IMR-90 (cell line): Measurements from ENCODE around the gene SRBD1. TPM values are rescaled to one million over a fixed set of nuclear protein-coding genes. Genes with fewer than 3 reads are reported as not detected.

Experiments
- ATAC-seq: fragments of 200-7000 bp; cut with Tn5 transposase; 2 replicates; pipeline ENCODE4 v1.9.1; 2020; ENCODE audit warnings: low read depth, mild to moderate bottlenecking, moderate library complexity
- BruUV-seq: library from RNA; stranded (reverse); fragments of 400-500 nt; replicated peaks from 2 replicates; lab custom pipeline; 2021; lab: Mats Ljungman, UMichigan
- CTCF ChIA-PET: fragments of 300-600 bp; formaldehyde crosslinking; extraction: SDS; loops from one replicate; lab custom pipeline; 2021; ENCODE audit warnings: antibody characterized with exemption; lab: Yijun Ruan, JAX
- POLR2A ChIA-PET: fragments of 300-600 bp; sonication (Branson Sonifier 250); formaldehyde crosslinking; loops from one replicate; lab custom pipeline; 2022; ENCODE audit warnings: antibody characterized with exemption; ENCODE audit not compliant: unreplicated experiment; lab: Charles Lee
- DNase-seq: peaks from one replicate; pipeline ENCODE4 v3.0.0; 2013
- H2AFZ ChIP-seq: replicated peaks from 2 replicates; pipeline ENCODE3; 2013; ENCODE audit warnings: low read length, mild to moderate bottlenecking; ENCODE audit not compliant: poor library complexity
- H2AK5ac ChIP-seq: 2 replicates; pipeline ENCODE4 v1.6.1; 2013; ENCODE audit warnings: low read depth, low read length, inconsistent platforms
- H2AK9ac ChIP-seq: replicated peaks from 2 replicates; pipeline ENCODE3; 2013; ENCODE audit warnings: mild to moderate bottlenecking, low read depth, low read length, moderate library complexity; ENCODE audit not compliant: poor library complexity
- H2BK120ac ChIP-seq: 2 replicates; pipeline ENCODE4 v1.6.1; 2013; ENCODE audit warnings: low read depth, low read length, inconsistent platforms
- H2BK15ac ChIP-seq: 3 replicates; pipeline ENCODE4 v1.6.1; 2013; ENCODE audit warnings: low read depth, low read length, inconsistent platforms
- H2BK20ac ChIP-seq: 2 replicates; pipeline ENCODE4 v1.6.1; 2013; ENCODE audit warnings: low read depth, mild to moderate bottlenecking, inconsistent platforms, low read length, moderate library complexity
- H2BK5ac ChIP-seq: 2 replicates; pipeline ENCODE4 v1.6.1; 2013; ENCODE audit warnings: mild to moderate bottlenecking, low read depth, low read length, inconsistent platforms; ENCODE audit not compliant: poor library complexity, severe bottlenecking
- H3K14ac ChIP-seq: replicated peaks from 2 replicates; pipeline ENCODE4 v1.6.1; 2013; ENCODE audit warnings: low read depth, low read length, inconsistent platforms
- H3K18ac ChIP-seq: 2 replicates; pipeline ENCODE4 v1.6.1; 2013; ENCODE audit warnings: low read depth, low read length, control low read depth
- H3K23ac ChIP-seq: 2 replicates; pipeline ENCODE4 v1.6.1; 2013; ENCODE audit warnings: low read depth, low read length, inconsistent platforms
- H3K27ac ChIP-seq: 2 replicates; pipeline ENCODE4 v1.5.1; 2013; ENCODE audit warnings: mild to moderate bottlenecking, control low read depth, low read length; ENCODE audit not compliant: insufficient read depth
- H3K27me3 ChIP-seq: 2 replicates; pipeline ENCODE4 v1.6.1; 2013; ENCODE audit warnings: low read length; ENCODE audit not compliant: control insufficient read depth, insufficient read depth
- H3K36me3 ChIP-seq: 2 replicates; pipeline ENCODE4 v1.6.1; 2013; ENCODE audit warnings: low read length, mixed read lengths; ENCODE audit not compliant: control insufficient read depth, insufficient read depth
- H3K4ac ChIP-seq: 2 replicates; pipeline ENCODE4 v1.6.1; 2013; ENCODE audit warnings: low read depth, low read length, inconsistent platforms
- H3K4me1 ChIP-seq: 2 replicates; pipeline ENCODE4 v1.6.1; 2013; ENCODE audit warnings: low read length, mixed read lengths; ENCODE audit not compliant: control insufficient read depth, insufficient read depth
- H3K4me2 ChIP-seq: 2 replicates; pipeline ENCODE4 v1.6.1; 2013; ENCODE audit warnings: low read depth, mild to moderate bottlenecking, control low read depth, low read length, moderate library complexity
- H3K4me3 ChIP-seq: 2 replicates; pipeline ENCODE4 v1.5.1; 2013; ENCODE audit warnings: low read depth, mild to moderate bottlenecking, control low read depth, low read length, moderate library complexity; ENCODE audit not compliant: insufficient read depth
- H3K56ac ChIP-seq: 2 replicates; pipeline ENCODE4 v1.6.1; 2013; ENCODE audit warnings: low read length, inconsistent platforms; ENCODE audit not compliant: insufficient read depth; ENCODE audit errors: extremely low read depth
- H3K79me1 ChIP-seq, 2 experiments: 2 replicates each; pipeline ENCODE4 v1.6.1; 2013; ENCODE audit warnings: low read length in 2 of 2, inconsistent platforms in 1 of 2, low read depth in 1 of 2
- H3K9ac ChIP-seq: 2 replicates; pipeline ENCODE4 v1.6.1; 2013; ENCODE audit warnings: low read depth, low read length, control low read depth
- H3K9me1 ChIP-seq: 2 replicates; pipeline ENCODE4 v1.6.1; 2013; ENCODE audit warnings: low read length, inconsistent platforms; ENCODE audit not compliant: insufficient read depth
- H3K9me3 ChIP-seq: 2 replicates; pipeline ENCODE4 v1.6.1; 2013; ENCODE audit warnings: low read length; ENCODE audit not compliant: control insufficient read depth, insufficient read depth
- H4K20me1 ChIP-seq: 2 replicates; pipeline ENCODE4 v1.6.1; 2013; ENCODE audit warnings: low read length, inconsistent platforms; ENCODE audit not compliant: insufficient read depth
- H4K5ac ChIP-seq: 2 replicates; pipeline ENCODE4 v1.6.1; 2013; ENCODE audit warnings: mild to moderate bottlenecking, low read depth, low read length, control low read depth
- H4K8ac ChIP-seq, 2 experiments: 2 replicates each; pipeline ENCODE4 v1.6.1; 2013; ENCODE audit warnings: low read depth in 2 of 2, low read length in 2 of 2, control low read depth in 1 of 2, inconsistent platforms in 1 of 2
- H4K91ac ChIP-seq: 2 replicates; pipeline ENCODE4 v1.6.1; 2013; ENCODE audit warnings: low read depth, low read length, inconsistent platforms; ENCODE audit not compliant: insufficient read depth
- BHLHE40 ChIP-seq: fragments of 150-350 bp; IDR thresholded peaks from 2 replicates; pipeline ENCODE4 v1.6.1; 2016; ENCODE audit warnings: mild to moderate bottlenecking, low read depth, low read length
- CHD1 ChIP-seq: IDR thresholded peaks from 2 replicates; pipeline ENCODE4 v1.6.1; 2012; ENCODE audit warnings: low read depth, low read length, improper control_type of control experiment
- FOS ChIP-seq: fragments of 150-350 bp; IDR thresholded peaks from 2 replicates; pipeline ENCODE4 v1.6.1; 2016; ENCODE audit warnings: low read depth, low read length
- MAFK ChIP-seq: IDR thresholded peaks from 2 replicates; pipeline ENCODE4 v1.6.1; 2012; ENCODE audit warnings: low read depth, low read length, improper control_type of control experiment
- MAZ ChIP-seq: IDR thresholded peaks from 2 replicates; pipeline ENCODE4 v1.6.1; 2012; ENCODE audit warnings: low read depth, mild to moderate bottlenecking, low read length, improper control_type of control experiment, moderate library complexity, borderline replicate concordance
- MXI1 ChIP-seq: IDR thresholded peaks from 2 replicates; pipeline ENCODE4 v1.6.1; 2012; ENCODE audit warnings: low read depth, mild to moderate bottlenecking, low read length, moderate library complexity, borderline replicate concordance
- POLR2A ChIP-seq: IDR thresholded peaks from 2 replicates; pipeline ENCODE4 v1.6.1; 2012; ENCODE audit warnings: mild to moderate bottlenecking, low read depth, low read length
- RAD21 ChIP-seq: IDR thresholded peaks from 2 replicates; pipeline ENCODE4 v1.6.1; 2012; ENCODE audit warnings: low read length, improper control_type of control experiment
- RCOR1 ChIP-seq: IDR thresholded peaks from 2 replicates; pipeline ENCODE4 v1.6.1; 2012; ENCODE audit warnings: mild to moderate bottlenecking, low read length, improper control_type of control experiment; ENCODE audit not compliant: insufficient replicate concordance
- SMC3 ChIP-seq: fragments of 150-350 bp; IDR thresholded peaks from 2 replicates; pipeline ENCODE4 v1.6.1; 2016; ENCODE audit warnings: low read depth, mild to moderate bottlenecking, antibody characterized with exemption, low read length, moderate library complexity
- dilution Hi-C: fragments of 300-500 bp; cut with HindIII; formaldehyde crosslinking; loops from one replicate; pipeline ENCODE4 v1.14.3; 2018; ENCODE audit warnings: low sequenced_read_pairs; ENCODE audit not compliant: unreplicated experiment
- in situ Hi-C: fragments of 300-500 bp; cut with MboI; formaldehyde crosslinking; loops from 3 replicates; pipeline ENCODE4 v1.14.3; 2019; ENCODE audit warnings: low sequenced_read_pairs, inconsistent platforms, mixed read lengths
- intact Hi-C: fragments of 100-400 bp; cut with micrococcal nuclease; formaldehyde crosslinking; loops from 2 replicates; pipeline ENCODE4 v1.10.0; 2022
- polyA plus RNA-seq, 3 experiments: library from polyadenylated mRNA; depleted of rRNA; stranded (reverse); fragments of >200 nt; gene quantifications; 2 replicates each; pipeline ENCODE4 v1.2.3, GENCODE V29; 2012; ENCODE audit warnings: low replicate concordance in 1 of 3
- total RNA-seq: library from RNA; depleted of rRNA; stranded (reverse); fragments of >200 nt; gene quantifications from 2 replicates; pipeline ENCODE4 v1.2.3, GENCODE V29; 2012
- TF ChIP-seq, protein P1 (sequence below): fragments of 150-350 bp; IDR thresholded peaks from 2 replicates; pipeline ENCODE4 v1.6.1; 2016; ENCODE audit warnings: low read depth, mild to moderate bottlenecking, low read length, moderate library complexity, borderline replicate concordance
- TF ChIP-seq, protein P2 (sequence below): fragments of 150-350 bp; IDR thresholded peaks from 2 replicates; pipeline ENCODE4 v1.6.1; 2017; ENCODE audit warnings: mild to moderate bottlenecking, antibody characterized with exemption, low read length, low read depth
- TF ChIP-seq, protein P3 (sequence below): conservative IDR thresholded peaks from 2 replicates; pipeline ENCODE4 v1.5.1; 2012; ENCODE audit warnings: mild to moderate bottlenecking, low read depth, low read length, improper control_type of control experiment

The SRBD1 gene
- total and polyA plus RNA-seq, 2 of the 4 experiments (the other 2 are of a cell fraction), result 3.5 to 14.7 TPM

DNA sequence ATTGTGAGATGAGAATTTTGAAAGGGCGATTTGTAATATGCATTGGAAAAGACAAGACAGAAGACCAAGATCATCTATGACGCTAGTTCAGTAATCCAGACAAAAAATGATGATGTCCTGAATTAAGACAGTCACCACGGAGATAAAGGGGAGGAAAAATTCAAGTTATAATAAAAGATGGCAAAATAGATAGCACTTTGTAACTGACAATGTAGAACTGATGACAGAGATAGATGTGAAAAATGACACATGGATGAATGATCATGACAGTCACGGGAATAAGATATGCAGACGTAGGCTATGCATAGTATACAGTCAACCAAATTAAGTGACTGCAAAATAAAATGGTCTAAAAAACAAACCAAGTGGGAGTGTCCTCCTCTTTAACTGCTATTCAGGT is 59.2 kb downstream of the SRBD1 start (continued):
- TF ChIP-seq MAFK (no peak), RAD21 (no peak), FOS (no peak), CHD1 (no peak)
- TF ChIP-seq, protein P1, sequence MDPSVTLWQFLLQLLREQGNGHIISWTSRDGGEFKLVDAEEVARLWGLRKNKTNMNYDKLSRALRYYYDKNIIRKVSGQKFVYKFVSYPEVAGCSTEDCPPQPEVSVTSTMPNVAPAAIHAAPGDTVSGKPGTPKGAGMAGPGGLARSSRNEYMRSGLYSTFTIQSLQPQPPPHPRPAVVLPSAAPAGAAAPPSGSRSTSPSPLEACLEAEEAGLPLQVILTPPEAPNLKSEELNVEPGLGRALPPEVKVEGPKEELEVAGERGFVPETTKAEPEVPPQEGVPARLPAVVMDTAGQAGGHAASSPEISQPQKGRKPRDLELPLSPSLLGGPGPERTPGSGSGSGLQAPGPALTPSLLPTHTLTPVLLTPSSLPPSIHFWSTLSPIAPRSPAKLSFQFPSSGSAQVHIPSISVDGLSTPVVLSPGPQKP, result no peak

DNA sequence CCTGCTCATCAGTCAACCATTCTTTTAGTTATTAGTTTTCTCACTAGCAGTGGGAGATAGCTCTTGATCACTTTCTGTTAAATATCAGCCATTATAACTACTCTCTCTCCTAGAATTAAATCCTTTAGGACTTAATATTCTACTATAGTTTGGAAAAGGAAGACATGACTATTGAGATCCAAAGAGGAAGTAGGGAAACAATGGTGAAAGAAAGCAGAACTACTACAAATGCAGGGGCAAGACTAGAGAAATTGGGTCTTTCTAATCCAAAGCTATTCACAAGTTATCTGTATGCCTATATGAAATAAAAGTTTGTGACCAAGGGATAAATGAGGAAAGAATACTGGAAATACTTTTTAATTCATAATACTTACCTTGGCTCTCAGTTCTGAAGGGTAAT is 65.1 kb downstream of the SRBD1 start:
- Histone ChIP-seq H3K79me1 (no peaks in the 10 kb centered on the region), H3K4me2 (no peak overlapping the region), H3K27ac (no peak overlapping the region), H3K56ac (no peak overlapping the region), H2BK15ac (no peak overlapping the region), H3K27me3 (no peaks in the 10 kb centered on the region), H3K4me3 (no peak overlapping the region), H2BK20ac (no peak overlapping the region), H3K4me1 (no peaks in the 10 kb centered on the region), H3K9me1 (no peaks in the 10 kb centered on the region), H2AFZ (no peak overlapping the region), H4K5ac (no peak overlapping the region), H2BK120ac (no peak overlapping the region), H3K9me3 (peaks cover 4% of the 10 kb centered on the region), H2BK5ac (no peak overlapping the region), H4K20me1 (no peaks in the 10 kb centered on the region), H3K4ac (no peak overlapping the region), H2AK5ac (no peak overlapping the region), H4K91ac (no peak overlapping the region), H2AK9ac (no peak overlapping the region), H3K18ac (no peak overlapping the region), H3K14ac (no peak overlapping the region), H3K9ac (no peak overlapping the region), H4K8ac (no peak overlapping the region), H3K23ac (no peak overlapping the region), H3K36me3 (peaks cover 13% of the 10 kb centered on the region; the same call in 1 of the 2 replicates)
- in situ Hi-C loops, result no loop called here
- dilution Hi-C loops, result no loop called here
- intact Hi-C loops, result no loop called here
- no TSS peak for BruUV-seq
- CTCF ChIA-PET, result no interaction called here
- POLR2A ChIA-PET, result no interaction called here
- ATAC-seq, result no peak
- DNase-seq, result no peak
- TF ChIP-seq, protein P2, sequence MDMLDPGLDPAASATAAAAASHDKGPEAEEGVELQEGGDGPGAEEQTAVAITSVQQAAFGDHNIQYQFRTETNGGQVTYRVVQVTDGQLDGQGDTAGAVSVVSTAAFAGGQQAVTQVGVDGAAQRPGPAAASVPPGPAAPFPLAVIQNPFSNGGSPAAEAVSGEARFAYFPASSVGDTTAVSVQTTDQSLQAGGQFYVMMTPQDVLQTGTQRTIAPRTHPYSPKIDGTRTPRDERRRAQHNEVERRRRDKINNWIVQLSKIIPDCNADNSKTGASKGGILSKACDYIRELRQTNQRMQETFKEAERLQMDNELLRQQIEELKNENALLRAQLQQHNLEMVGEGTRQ, result no peak
- TF ChIP-seq POLR2A (no peak), MXI1 (no peak), RAD21 (no peak), CHD1 (no peak), BHLHE40 (no peak), RCOR1 (no peak), SMC3 (no peak), MAZ (no peak), FOS (no peak)
- TF ChIP-seq, protein P1, result no peak
- TF ChIP-seq, protein P3, sequence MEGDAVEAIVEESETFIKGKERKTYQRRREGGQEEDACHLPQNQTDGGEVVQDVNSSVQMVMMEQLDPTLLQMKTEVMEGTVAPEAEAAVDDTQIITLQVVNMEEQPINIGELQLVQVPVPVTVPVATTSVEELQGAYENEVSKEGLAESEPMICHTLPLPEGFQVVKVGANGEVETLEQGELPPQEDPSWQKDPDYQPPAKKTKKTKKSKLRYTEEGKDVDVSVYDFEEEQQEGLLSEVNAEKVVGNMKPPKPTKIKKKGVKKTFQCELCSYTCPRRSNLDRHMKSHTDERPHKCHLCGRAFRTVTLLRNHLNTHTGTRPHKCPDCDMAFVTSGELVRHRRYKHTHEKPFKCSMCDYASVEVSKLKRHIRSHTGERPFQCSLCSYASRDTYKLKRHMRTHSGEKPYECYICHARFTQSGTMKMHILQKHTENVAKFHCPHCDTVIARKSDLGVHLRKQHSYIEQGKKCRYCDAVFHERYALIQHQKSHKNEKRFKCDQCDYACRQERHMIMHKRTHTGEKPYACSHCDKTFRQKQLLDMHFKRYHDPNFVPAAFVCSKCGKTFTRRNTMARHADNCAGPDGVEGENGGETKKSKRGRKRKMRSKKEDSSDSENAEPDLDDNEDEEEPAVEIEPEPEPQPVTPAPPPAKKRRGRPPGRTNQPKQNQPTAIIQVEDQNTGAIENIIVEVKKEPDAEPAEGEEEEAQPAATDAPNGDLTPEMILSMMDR, result no peak
